ENCODE data around the gene DCUN1D2. TPM values are rescaled to one million over a fixed set of nuclear protein-coding genes. Genes with fewer than 3 reads are reported as not detected.

DCUN1D2 gene
- total RNA-seq, 2 experiments from 2014 or later = 9.2 to 16.5 TPM

- peaks cover 4% of the 10 kb centered on the region for H3K4me1 ChIP-seq (ENCODE audit: insufficient read depth, low read length, poor library complexity, severe bottlenecking)
- no peak for DNase-seq (ENCODE audit: low spot score)
- no peak overlapping the region for H3K4me2 ChIP-seq (ENCODE audit: low read length)
- H3K9me2 ChIP-seq (ENCODE audit: insufficient read depth, low read length) = no peaks in the 10 kb centered on the region
- no peak overlapping the region for H2AFZ ChIP-seq (ENCODE audit: low read length)
- H3K36me3 ChIP-seq (ENCODE audit: insufficient read depth, low read length) = no peaks in the 10 kb centered on the region
- no peaks in the 10 kb centered on the region for H3K9me3 ChIP-seq (ENCODE audit: low read length)
- POLR2A ChIA-PET = no interaction called here
- intact Hi-C loops (cut with micrococcal nuclease; ENCODE audit: unreplicated experiment) = no loop called here
- no TSS peak for BruUV-seq (replicated peaks)
- TF ChIP-seq EZH2phosphoT487 (IDR thresholded peaks at IDR 0.05; ENCODE audit: borderline replicate concordance, low read depth, low read length) (no peak), CTCF (conservative IDR thresholded peaks at IDR 0.05; ENCODE audit: low read length) (no peak)
- no peaks in the 10 kb centered on the region for H3K79me2 ChIP-seq (ENCODE audit: insufficient read depth, low read depth, low read length)
- CTCF ChIA-PET (ENCODE audit: unreplicated experiment) = no interaction called here
- no peaks in the 10 kb centered on the region for H4K20me1 ChIP-seq (ENCODE audit: insufficient read depth, low read length)
- no peak overlapping the region for H3K4me3 ChIP-seq (ENCODE audit: low read depth, low read length, poor library complexity, severe bottlenecking)
- H3K27ac ChIP-seq (ENCODE audit: low read depth, low read length, poor library complexity, severe bottlenecking) = no peak overlapping the region
Observed at GRCh38 chr13:113418722-113419049, 71.8 kb downstream of the DCUN1D2 start.

- intact Hi-C loops (cut with micrococcal nuclease; ENCODE audit: unreplicated experiment) = no loop called here
- H3K79me2 ChIP-seq (ENCODE audit: insufficient read depth, low read depth, low read length) = no peaks in the 10 kb centered on the region
- no peak for DNase-seq (ENCODE audit: low spot score)
- peaks cover 4% of the 10 kb centered on the region for H3K4me1 ChIP-seq (ENCODE audit: insufficient read depth, low read length, poor library complexity, severe bottlenecking)
- no peaks in the 10 kb centered on the region for H4K20me1 ChIP-seq (ENCODE audit: insufficient read depth, low read length)
- POLR2A ChIA-PET = no interaction called here
- H3K4me2 ChIP-seq (ENCODE audit: low read length) = no peak overlapping the region
- no peaks in the 10 kb centered on the region for H3K9me3 ChIP-seq (ENCODE audit: low read length)
- H3K27ac ChIP-seq (ENCODE audit: low read depth, low read length, poor library complexity, severe bottlenecking) = no peak overlapping the region
- no peak overlapping the region for H2AFZ ChIP-seq (ENCODE audit: low read length)
- no peak overlapping the region for H3K4me3 ChIP-seq (ENCODE audit: low read depth, low read length, poor library complexity, severe bottlenecking)
- no peaks in the 10 kb centered on the region for H3K9me2 ChIP-seq (ENCODE audit: insufficient read depth, low read length)
- CTCF ChIA-PET (ENCODE audit: unreplicated experiment) = no interaction called here
- TF ChIP-seq EZH2phosphoT487 (IDR thresholded peaks at IDR 0.05; ENCODE audit: borderline replicate concordance, low read depth, low read length) = no peak
- no peak for TF ChIP-seq CTCF (conservative IDR thresholded peaks at IDR 0.05; ENCODE audit: low read length)
- H3K36me3 ChIP-seq (ENCODE audit: insufficient read depth, low read length) = no peaks in the 10 kb centered on the region
- BruUV-seq (replicated peaks) = no TSS peak
Observed at GRCh38 chr13:113417836-113418721, 72.4 kb downstream of the DCUN1D2 start.

DNA sequence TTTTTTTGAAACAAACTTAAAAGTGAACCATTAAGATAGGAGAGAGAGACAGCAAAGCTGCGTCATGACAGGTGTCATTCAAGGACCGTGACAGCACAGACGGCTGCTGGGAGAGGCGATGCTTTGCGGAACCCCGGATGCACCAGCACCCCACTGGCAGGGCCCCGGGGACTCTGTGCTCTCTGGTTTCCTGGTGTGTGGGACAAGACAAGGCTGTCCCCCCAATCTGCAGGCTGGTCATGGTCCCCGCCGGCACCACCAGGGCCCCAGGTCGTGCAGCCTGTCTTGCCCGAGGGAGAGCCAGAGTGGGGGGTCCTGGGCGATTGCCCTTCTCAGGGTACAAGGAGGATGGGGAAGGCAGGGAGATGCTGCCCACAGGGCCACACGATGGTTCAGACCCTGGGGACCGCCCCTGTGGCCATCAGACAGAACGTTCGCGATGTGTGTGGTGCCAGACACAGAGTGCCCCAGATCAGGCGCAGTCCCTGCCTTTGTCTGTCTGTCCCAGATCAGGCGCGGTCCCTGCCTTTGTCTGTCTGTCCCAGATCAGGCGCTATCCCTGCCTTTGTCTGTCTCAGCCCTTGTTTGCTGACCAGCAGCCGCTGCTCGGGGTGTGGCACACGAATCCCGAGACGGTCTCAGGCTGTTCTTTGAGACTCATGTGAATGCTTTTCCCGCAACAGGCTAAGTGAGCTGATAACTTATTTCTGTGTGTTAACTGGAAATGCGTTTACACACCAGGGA lies 73.3 kb downstream of the DCUN1D2 start:
- no peaks in the 10 kb centered on the region for H4K20me1 ChIP-seq (ENCODE audit: insufficient read depth, low read length)
- no peak overlapping the region for H2AFZ ChIP-seq (ENCODE audit: low read length)
- no peak for TF ChIP-seq CTCF (conservative IDR thresholded peaks at IDR 0.05; ENCODE audit: low read length)
- CTCF ChIA-PET (ENCODE audit: unreplicated experiment) = no interaction called here
- no peaks in the 10 kb centered on the region for H3K9me3 ChIP-seq (ENCODE audit: low read length)
- no peak for DNase-seq (ENCODE audit: low spot score)
- POLR2A ChIA-PET = no interaction called here
- no peaks in the 10 kb centered on the region for H3K36me3 ChIP-seq (ENCODE audit: insufficient read depth, low read length)
- H3K9me2 ChIP-seq (ENCODE audit: insufficient read depth, low read length) = no peaks in the 10 kb centered on the region
- H3K4me2 ChIP-seq (ENCODE audit: low read length) = no peak overlapping the region
- intact Hi-C loops (cut with micrococcal nuclease; ENCODE audit: unreplicated experiment) = no loop called here
- no TSS peak for BruUV-seq (replicated peaks)
- no peak overlapping the region for H3K4me3 ChIP-seq (ENCODE audit: low read depth, low read length, poor library complexity, severe bottlenecking)
- no peak overlapping the region for H3K27ac ChIP-seq (ENCODE audit: low read depth, low read length, poor library complexity, severe bottlenecking)
- no peaks in the 10 kb centered on the region for H3K79me2 ChIP-seq (ENCODE audit: insufficient read depth, low read depth, low read length)
- H3K4me1 ChIP-seq (ENCODE audit: insufficient read depth, low read length, poor library complexity, severe bottlenecking) = peaks cover 4% of the 10 kb centered on the region
